RPMI8226 (cell line): ENCODE data around the gene TMED5.

ENCODE experiments used
- DNase-seq: peaks from one replicate; pipeline ENCODE4 v3.0.0-alpha.2; 2015

TMED5 gene

GRCh38 chr1:93114391-93114790, 65.8 kb downstream of the TMED5 start:
- DNase-seq, result no peak

- DNase-seq, result no peak
These were observed 67.1 kb downstream of the TMED5 start for GRCh38 chr1:93113127-93113526.

GRCh38 chr1:93111561-93111960, 68.7 kb downstream of the TMED5 start:
- no peak for DNase-seq

GRCh38 chr1:93111065-93111464, 69.1 kb downstream of the TMED5 start:
- DNase-seq, result no peak

GRCh38 chr1:93109578-93109977, 70.6 kb downstream of the TMED5 start:
- no peak for DNase-seq

GRCh38 chr1:93108335-93108734, 71.9 kb downstream of the TMED5 start:
- DNase-seq, result no peak

- no peak for DNase-seq
These were observed 72.8 kb downstream of the TMED5 start for GRCh38 chr1:93107395-93107794.

- no peak for DNase-seq
These were observed 74.0 kb downstream of the TMED5 start for GRCh38 chr1:93106226-93106625.

GRCh38 chr1:93102142-93102541, 78.1 kb downstream of the TMED5 start:
- DNase-seq, result no peak
